ENCODE results near the gene RARB.

The RARB gene

GRCh38 chr3:25445731-25446130, 17.7 kb downstream of the RARB start:
- no peak for DNase-seq (ENCODE audit: low read depth, low spot score)
- TF ChIP-seq SUZ12 (IDR thresholded peaks at IDR 0.05; ENCODE audit: extremely low read depth, insufficient read depth, insufficient read length) (no peak), ZNF274 (IDR thresholded peaks at IDR 0.05; ENCODE audit: low read depth, low read length) (no peak), YY1 (IDR thresholded peaks at IDR 0.05; ENCODE audit: insufficient read depth, insufficient read length) (no peak)
- no peaks in the 10 kb centered on the region; the same call in 1 of the 2 replicates for H3K9me3 ChIP-seq (ENCODE audit: insufficient read depth, low read length)
- H3K36me3 ChIP-seq (ENCODE audit: insufficient read depth, insufficient read length, low read length): no peaks in the 10 kb centered on the region
- H3K4me1 ChIP-seq (ENCODE audit: insufficient read depth, insufficient read length): peaks cover 2% of the 10 kb centered on the region
- H3K4me3 ChIP-seq (ENCODE audit: insufficient read length, low read depth): no peak overlapping the region
- H3K27me3 ChIP-seq (ENCODE audit: insufficient read depth, insufficient read length): no peaks in the 10 kb centered on the region
- no peak overlapping the region for H3K9ac ChIP-seq (ENCODE audit: insufficient read length, low read depth)

GRCh38 chr3:25447285-25447684, 19.2 kb downstream of the RARB start:
- no peak for TF ChIP-seq YY1 (IDR thresholded peaks at IDR 0.05; ENCODE audit: insufficient read depth, insufficient read length)
- TF ChIP-seq SUZ12 (IDR thresholded peaks at IDR 0.05; ENCODE audit: extremely low read depth, insufficient read depth, insufficient read length): no peak
- TF ChIP-seq ZNF274 (IDR thresholded peaks at IDR 0.05; ENCODE audit: low read depth, low read length): no peak
- no peak overlapping the region for H3K4me3 ChIP-seq (ENCODE audit: insufficient read length, low read depth)
- peaks cover 2% of the 10 kb centered on the region for H3K4me1 ChIP-seq (ENCODE audit: insufficient read depth, insufficient read length)
- no peak for DNase-seq (ENCODE audit: low read depth, low spot score)
- H3K9me3 ChIP-seq (ENCODE audit: insufficient read depth, low read length): no peaks in the 10 kb centered on the region
- no peaks in the 10 kb centered on the region for H3K27me3 ChIP-seq (ENCODE audit: insufficient read depth, insufficient read length)
- H3K9ac ChIP-seq (ENCODE audit: insufficient read length, low read depth): no peak overlapping the region
- H3K36me3 ChIP-seq (ENCODE audit: insufficient read depth, insufficient read length, low read length): no peaks in the 10 kb centered on the region

- no peak for DNase-seq (ENCODE audit: low read depth, low spot score)
- H3K4me3 ChIP-seq (ENCODE audit: insufficient read length, low read depth): no peak overlapping the region
- H3K9me3 ChIP-seq (ENCODE audit: insufficient read depth, low read length): no peaks in the 10 kb centered on the region
- H3K4me1 ChIP-seq (ENCODE audit: insufficient read depth, insufficient read length): peaks cover 2% of the 10 kb centered on the region
- H3K27me3 ChIP-seq (ENCODE audit: insufficient read depth, insufficient read length): no peaks in the 10 kb centered on the region
- H3K9ac ChIP-seq (ENCODE audit: insufficient read length, low read depth): no peak overlapping the region
- TF ChIP-seq YY1 (IDR thresholded peaks at IDR 0.05; ENCODE audit: insufficient read depth, insufficient read length): no peak
- H3K36me3 ChIP-seq (ENCODE audit: insufficient read depth, insufficient read length, low read length): no peaks in the 10 kb centered on the region
Measured at GRCh38 chr3:25447925-25448324, 19.9 kb downstream of the RARB start.

- DNase-seq (ENCODE audit: low read depth, low spot score): peak; percentile 57
- no peak overlapping the region for H3K4me3 ChIP-seq (ENCODE audit: insufficient read length, low read depth)
- H3K9me3 ChIP-seq (ENCODE audit: insufficient read depth, low read length): no peaks in the 10 kb centered on the region
- no peaks in the 10 kb centered on the region for H3K36me3 ChIP-seq (ENCODE audit: insufficient read depth, insufficient read length, low read length)
- no peaks in the 10 kb centered on the region for H3K27me3 ChIP-seq (ENCODE audit: insufficient read depth, insufficient read length)
- H3K9ac ChIP-seq (ENCODE audit: insufficient read length, low read depth): no peak overlapping the region
- TF ChIP-seq SUZ12 (IDR thresholded peaks at IDR 0.05; ENCODE audit: extremely low read depth, insufficient read depth, insufficient read length) (no peak), YY1 (IDR thresholded peaks at IDR 0.05; ENCODE audit: insufficient read depth, insufficient read length) (peak; percentile 23)
- peaks cover 2% of the 10 kb centered on the region for H3K4me1 ChIP-seq (ENCODE audit: insufficient read depth, insufficient read length)
Measured at GRCh38 chr3:25448750-25449692, 21.0 kb downstream of the RARB start.

GRCh38 chr3:25449857-25450256, 21.8 kb downstream of the RARB start:
- DNase-seq (ENCODE audit: low read depth, low spot score): no peak
- no peak overlapping the region for H3K4me3 ChIP-seq (ENCODE audit: insufficient read length, low read depth)
- H3K36me3 ChIP-seq (ENCODE audit: insufficient read depth, insufficient read length, low read length): no peaks in the 10 kb centered on the region
- no peaks in the 10 kb centered on the region for H3K9me3 ChIP-seq (ENCODE audit: insufficient read depth, low read length)
- TF ChIP-seq YY1 (IDR thresholded peaks at IDR 0.05; ENCODE audit: insufficient read depth, insufficient read length) (no peak), ZNF274 (IDR thresholded peaks at IDR 0.05; ENCODE audit: low read depth, low read length) (no peak), SUZ12 (IDR thresholded peaks at IDR 0.05; ENCODE audit: extremely low read depth, insufficient read depth, insufficient read length) (no peak)
- no peaks in the 10 kb centered on the region for H3K27me3 ChIP-seq (ENCODE audit: insufficient read depth, insufficient read length)
- H3K4me1 ChIP-seq (ENCODE audit: insufficient read depth, insufficient read length): peaks cover 2% of the 10 kb centered on the region
- H3K9ac ChIP-seq (ENCODE audit: insufficient read length, low read depth): no peak overlapping the region

GRCh38 chr3:25452192-25452591, 24.1 kb downstream of the RARB start:
- Histone ChIP-seq H3K27me3 (ENCODE audit: insufficient read depth, insufficient read length) (no peaks in the 10 kb centered on the region), H3K4me1 (ENCODE audit: insufficient read depth, insufficient read length) (peaks cover 2% of the 10 kb centered on the region), H3K9me3 (ENCODE audit: insufficient read depth, low read length) (no peaks in the 10 kb centered on the region), H3K9ac (ENCODE audit: insufficient read length, low read depth) (no peak overlapping the region), H3K4me3 (ENCODE audit: insufficient read length, low read depth) (no peak overlapping the region), H3K36me3 (ENCODE audit: insufficient read depth, insufficient read length, low read length) (no peaks in the 10 kb centered on the region)
- no peak for DNase-seq (ENCODE audit: low read depth, low spot score)
- no peak for TF ChIP-seq ZNF274 (IDR thresholded peaks at IDR 0.05; ENCODE audit: low read depth, low read length)
- TF ChIP-seq SUZ12 (IDR thresholded peaks at IDR 0.05; ENCODE audit: extremely low read depth, insufficient read depth, insufficient read length): no peak
- no peak for TF ChIP-seq YY1 (IDR thresholded peaks at IDR 0.05; ENCODE audit: insufficient read depth, insufficient read length)

GRCh38 chr3:25452740-25453139, 24.7 kb downstream of the RARB start:
- Histone ChIP-seq H3K27me3 (ENCODE audit: insufficient read depth, insufficient read length) (no peaks in the 10 kb centered on the region), H3K9me3 (ENCODE audit: insufficient read depth, low read length) (no peaks in the 10 kb centered on the region), H3K9ac (ENCODE audit: insufficient read length, low read depth) (no peak overlapping the region), H3K4me1 (ENCODE audit: insufficient read depth, insufficient read length) (no peaks in the 10 kb centered on the region), H3K36me3 (ENCODE audit: insufficient read depth, insufficient read length, low read length) (no peaks in the 10 kb centered on the region), H3K4me3 (ENCODE audit: insufficient read length, low read depth) (no peak overlapping the region)
- TF ChIP-seq SUZ12 (IDR thresholded peaks at IDR 0.05; ENCODE audit: extremely low read depth, insufficient read depth, insufficient read length): no peak
- no peak for TF ChIP-seq YY1 (IDR thresholded peaks at IDR 0.05; ENCODE audit: insufficient read depth, insufficient read length)
- TF ChIP-seq ZNF274 (IDR thresholded peaks at IDR 0.05; ENCODE audit: low read depth, low read length): no peak
- no peak for DNase-seq (ENCODE audit: low read depth, low spot score)

Data from NT2/D1 (cell line).